ENCODE data around the gene PGBD1. TPM values are rescaled to one million over a fixed set of nuclear protein-coding genes. Genes with fewer than 3 reads are reported as not detected.

Gene PGBD1
- total and polyA plus RNA-seq, 2 of the 8 experiments (the other 6 are each of a cell fraction or from before 2014, with no cell fraction given) = 2.5 to 9.2 TPM

DNA sequence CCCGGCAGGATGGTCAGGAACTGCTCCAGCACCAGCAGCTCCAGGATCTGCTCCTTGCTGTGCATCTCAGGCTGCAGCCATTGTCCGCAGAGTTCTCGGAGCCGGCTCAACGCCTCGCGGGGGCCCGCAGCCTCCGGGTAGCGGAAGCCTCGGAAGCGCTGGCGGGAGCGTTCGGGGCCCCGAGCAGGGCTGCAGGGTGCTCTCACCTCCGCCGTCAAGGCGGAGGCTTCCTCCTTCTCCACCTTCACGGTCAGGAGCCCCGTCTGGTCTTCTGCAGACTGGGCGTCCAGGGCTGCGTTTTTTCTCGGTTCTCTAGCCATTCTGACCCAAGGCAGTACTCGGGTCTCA lies 29.7 kb upstream of the PGBD1 start:
- H2BK15ac ChIP-seq (ENCODE audit: low read length) = no peak overlapping the region
- H3K27ac ChIP-seq (ENCODE audit: low read depth, low read length) = no peak overlapping the region; the same call in 1 of the 2 replicates
- FAIRE-seq (no peak), DNase-seq (ENCODE audit: low read depth in 1 of 2, low spot score in 2 of 2) (no peak)
- H2AK5ac ChIP-seq (ENCODE audit: low read depth, low read length) = no peak overlapping the region
- peaks cover 0 to 16% (median 2%) of the 10 kb centered on the region in 4 experiments; a peak in 2 of 8 replicates for H3K36me3 ChIP-seq (ENCODE audit: control insufficient read depth in 2 of 4, insufficient read depth in 4 of 4, low read length in 3 of 4)
- H2BK5ac ChIP-seq (ENCODE audit: low read depth, low read length) = no peak overlapping the region
- H3K9me3 ChIP-seq (ENCODE audit: insufficient read depth in 2 of 2, low read depth in 1 of 2, low read length in 1 of 2) = no peaks in the 10 kb centered on the region
- H2BK120ac ChIP-seq (replicated peaks; ENCODE audit: low read depth, low read length) = no peak overlapping the region
- H4K91ac ChIP-seq (replicated peaks; ENCODE audit: insufficient read length, low read length) = no peak overlapping the region
- H3K9ac ChIP-seq (replicated peaks in 1 of 4; ENCODE audit: extremely low read depth in 1 of 4, low read depth in 3 of 4, low read length in 3 of 4) = peak overlapping the region; percentile 58 to 70 (median 62)
- H3K4me3 ChIP-seq (ENCODE audit: extremely low read depth in 1 of 4, insufficient read depth in 2 of 4, low read depth in 3 of 4, low read length in 4 of 4) = peak overlapping the region; percentile 68 to 97 (median 93)
- ChIA-PET CTCF (ENCODE audit: partially characterized antibody) (interaction anchor here (1.5 to 1.7 kb wide), 2 partner anchors 103 to 104 kb away, joined by 6 to 8 read pairs; no protein-coding TSS in a partner anchor), POLR2A (ENCODE audit: partially characterized antibody) (interaction anchor here (0.8 to 4.2 kb wide), 6 partner anchors 16 to 115 kb away, joined by 3 to 31 read pairs (median 4); partner anchors contain the start of genes ZKSCAN8 and ZSCAN26)
- H2BK20ac ChIP-seq (ENCODE audit: low read length) = no peak overlapping the region
- H3K4me1 ChIP-seq (replicated peaks in 1 of 4; ENCODE audit: control insufficient read depth in 3 of 4, insufficient read depth in 4 of 4, low read length in 3 of 4) = peaks cover 0 to 6% (median 4%) of the 10 kb centered on the region in 4 experiments; a peak in 4 of 7 replicates
- peaks cover 3% of the 10 kb centered on the region; the same call in 1 of the 2 replicates for H3K79me1 ChIP-seq (ENCODE audit: low read depth, low read length)
- H3K14ac ChIP-seq (ENCODE audit: insufficient read length) = no peak overlapping the region
- no peak for TF ChIP-seq SIRT6 (IDR thresholded peaks at IDR 0.05; ENCODE audit: low read length)
- TF ChIP-seq SP2 (IDR thresholded peaks at IDR 0.05; ENCODE audit: low read length) = no peak
- TF ChIP-seq SIN3A (conservative IDR thresholded peaks at IDR 0.05 in 1 of 2, IDR thresholded peaks at IDR 0.05 in 1 of 2; ENCODE audit: low read depth in 1 of 2, low read length in 2 of 2) = no peak
- no peak for TF ChIP-seq BRCA1 (IDR thresholded peaks at IDR 0.05; ENCODE audit: low read depth, low read length)
- no peak for TF ChIP-seq SUZ12 (IDR thresholded peaks at IDR 0.05; ENCODE audit: low read length)
- no peak for TF ChIP-seq CREB1 (IDR thresholded peaks at IDR 0.05)
- no peak for TF ChIP-seq SAP30 (IDR thresholded peaks at IDR 0.05; ENCODE audit: insufficient read depth, insufficient replicate concordance, low read length)
- TF ChIP-seq KDM4A (IDR thresholded peaks at IDR 0.05; ENCODE audit: low read depth, low read length, severe bottlenecking) = no peak
- TF ChIP-seq POLR2AphosphoS5 (IDR thresholded peaks at IDR 0.05; ENCODE audit: low read depth, low read length) = no peak
- H4K20me1 ChIP-seq (replicated peaks in 1 of 2; ENCODE audit: control insufficient read depth in 1 of 2, insufficient read depth in 2 of 2, low read length in 2 of 2) = no peaks in the 10 kb centered on the region
- H3K23ac ChIP-seq (ENCODE audit: insufficient read length) = no peak overlapping the region
- peak overlapping the region; percentile 59 for H4K8ac ChIP-seq (ENCODE audit: extremely low read depth, insufficient read depth, low read length)
- H3K4me2 ChIP-seq (ENCODE audit: insufficient read depth in 1 of 2, low read depth in 2 of 2, low read length in 2 of 2) = peak overlapping the region; percentile 51 to 93
- WGBS, 2 experiments (ENCODE audit: extremely low coverage in 1 of 2, insufficient coverage in 1 of 2, insufficient read length in 1 of 2, insufficient replicate concordance in 2 of 2, low coverage in 1 of 2, low lambda C conversion rate in 2 of 2, missing lambda C conversion rate in 1 of 2) = 0% methylated on average over 24 of the region's 25 CpGs; no CpG with 5 or more reads in 1 of the 2 experiments
- no peak overlapping the region for H2BK12ac ChIP-seq (ENCODE audit: low read depth, low read length)
- H3K79me2 ChIP-seq (ENCODE audit: control insufficient read depth in 1 of 2, insufficient read depth in 2 of 2, low read length in 2 of 2) = peaks cover 3 to 11% of the 10 kb centered on the region in 2 experiments; a peak in 3 of 4 replicates
- no peaks in the 10 kb centered on the region for H3K27me3 ChIP-seq (replicated peaks in 1 of 4; ENCODE audit: control insufficient read depth in 3 of 4, extremely low read depth in 1 of 4, insufficient read depth in 3 of 4, low read length in 3 of 4)
- no peak overlapping the region for H4K5ac ChIP-seq (ENCODE audit: insufficient read length, low read depth, low read length)
- no peak overlapping the region for H3K56ac ChIP-seq (replicated peaks; ENCODE audit: insufficient read length, low read depth, low read length)
- H2AFZ ChIP-seq (ENCODE audit: low read length) = peak overlapping the region; percentile 45; the same call in 1 of the 2 replicates
- H3K4ac ChIP-seq (replicated peaks; ENCODE audit: insufficient read length, low read depth, low read length) = no peak overlapping the region
- no peaks in the 10 kb centered on the region; the same call in 1 of the 2 replicates for H3K23me2 ChIP-seq (ENCODE audit: low read depth, low read length)
- H3K18ac ChIP-seq (ENCODE audit: extremely low read depth, low read length) = no peak overlapping the region

Measured in H1 (cell line).